ENCODE measurements around the gene GSK3A.

Gene GSK3A

DNA sequence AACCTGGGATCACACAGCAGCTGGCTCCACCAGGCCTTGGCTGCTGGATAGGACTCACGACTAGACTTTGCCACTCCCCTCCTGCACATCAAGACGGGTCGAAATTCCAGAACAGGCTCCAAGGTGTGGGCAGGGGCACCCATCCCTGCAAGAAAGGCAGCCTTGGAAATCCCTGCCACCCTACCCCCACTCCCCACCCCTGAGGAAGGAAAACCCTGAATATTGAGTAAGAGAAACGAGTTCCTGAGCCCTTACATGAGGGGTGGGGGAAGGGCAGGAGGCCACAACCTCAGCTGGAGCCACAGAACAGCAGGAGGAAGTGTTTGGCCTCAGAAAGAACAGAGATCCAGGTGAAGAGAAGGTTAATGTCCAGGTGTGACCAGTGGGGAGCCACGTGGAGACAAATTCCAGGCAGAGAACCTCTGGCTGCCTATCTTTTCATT lies 45.0 kb downstream of the GSK3A start:
- no peak for DNase-seq

DNA sequence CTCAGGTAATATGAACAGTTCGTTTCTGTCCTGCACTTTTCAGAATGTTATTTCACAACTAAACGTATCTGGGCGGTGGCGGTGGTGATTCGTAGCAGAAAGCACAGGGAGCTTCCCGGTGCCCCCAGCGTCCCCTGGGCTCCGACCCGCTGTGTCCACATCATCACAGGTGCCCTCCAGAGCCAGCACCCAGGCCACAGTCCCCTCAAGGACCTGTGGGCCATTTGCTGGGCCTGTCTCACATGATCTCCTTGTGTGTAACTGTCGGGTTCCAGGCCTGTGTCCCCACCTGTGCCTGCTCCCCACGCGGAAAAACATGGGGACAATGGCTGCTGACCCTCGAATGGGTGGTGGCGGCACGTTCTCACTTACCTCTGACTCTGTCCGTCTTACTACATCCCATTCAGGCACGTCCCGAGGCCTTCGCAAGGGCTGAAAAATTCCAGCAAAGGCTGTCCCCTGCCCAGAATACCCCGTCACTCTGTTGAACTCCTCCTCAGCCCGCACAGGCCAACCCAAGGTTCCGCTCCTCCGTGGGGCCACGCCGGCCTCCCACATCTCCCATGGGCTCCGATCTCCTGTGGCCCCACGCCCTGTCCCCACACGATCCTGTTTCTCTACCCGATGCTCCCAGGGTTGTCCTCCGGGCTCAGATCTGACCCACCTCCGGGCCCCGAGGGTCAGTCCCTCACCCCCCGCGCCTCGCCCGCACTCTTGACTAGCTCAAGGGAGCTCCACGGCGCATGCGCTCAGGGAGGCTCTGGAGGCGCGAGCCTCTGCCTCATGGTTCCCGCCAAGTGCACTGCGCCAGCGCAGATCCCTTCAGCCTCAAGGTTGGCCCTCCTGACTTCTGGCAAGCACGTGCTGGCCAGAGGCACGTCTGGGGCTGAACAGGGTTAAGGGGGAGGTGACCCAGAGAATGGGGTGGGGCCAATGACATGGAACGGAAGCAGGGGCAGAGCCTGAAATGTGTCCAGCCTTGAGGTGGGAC lies 46.1 kb downstream of the GSK3A start:
- DNase-seq: no peak

DNA sequence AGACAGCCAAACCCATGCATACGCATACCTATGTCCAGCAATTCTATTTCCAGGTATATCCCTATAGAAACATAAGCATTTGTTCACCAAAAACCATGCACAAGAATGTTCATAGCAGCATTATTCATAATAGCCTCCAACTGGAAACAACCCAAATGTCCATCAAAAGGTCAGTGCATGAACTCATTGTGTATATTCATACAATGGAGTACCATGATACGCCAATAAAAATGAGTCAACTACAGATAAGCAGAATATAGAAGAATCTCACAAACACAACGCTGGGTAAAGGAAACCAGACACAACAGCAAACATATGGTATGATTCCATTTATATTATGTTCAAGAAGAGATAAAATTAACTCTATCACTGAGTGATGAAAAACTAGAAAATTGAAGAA lies 48.7 kb downstream of the GSK3A start:
- no peak for DNase-seq

DNA sequence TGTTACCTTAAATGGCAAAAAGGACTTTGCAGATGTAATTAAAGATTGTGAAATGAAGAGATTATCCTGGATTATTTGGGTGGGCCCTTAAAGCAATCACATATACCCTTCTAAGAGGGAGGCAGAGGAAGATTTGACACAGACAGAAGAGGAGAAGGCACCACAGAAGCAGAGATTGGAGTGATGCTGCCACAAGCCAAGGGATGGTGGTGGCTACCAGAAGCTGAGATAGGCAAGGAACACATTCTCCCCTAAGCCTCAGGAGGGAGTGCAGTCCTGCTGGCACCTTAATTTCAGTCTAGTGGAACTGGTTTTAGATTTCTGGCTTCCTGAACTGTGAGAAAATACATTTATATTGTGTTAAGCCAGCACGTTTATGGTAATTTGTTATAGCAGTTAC lies 49.1 kb downstream of the GSK3A start:
- no peak for DNase-seq

DNA sequence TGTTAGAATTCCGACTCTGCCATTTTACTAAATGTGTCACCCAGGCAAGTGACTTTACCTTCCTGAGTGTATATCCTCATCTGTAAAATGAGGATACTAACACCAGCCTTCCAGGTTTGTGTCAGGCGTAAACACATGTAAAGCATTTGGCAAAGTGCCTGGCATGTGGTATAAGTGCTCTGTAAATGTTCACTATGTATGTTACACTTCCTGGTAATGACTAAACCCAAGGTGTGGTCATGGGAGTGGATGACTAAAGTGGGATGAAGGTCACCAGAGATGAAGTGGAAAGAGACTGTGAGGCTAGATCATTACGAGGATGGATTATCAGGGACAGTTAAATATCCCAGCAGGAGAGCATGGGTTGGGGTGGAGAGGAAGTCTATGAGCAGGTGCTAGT lies 50.5 kb downstream of the GSK3A start:
- no peak for DNase-seq

DNA sequence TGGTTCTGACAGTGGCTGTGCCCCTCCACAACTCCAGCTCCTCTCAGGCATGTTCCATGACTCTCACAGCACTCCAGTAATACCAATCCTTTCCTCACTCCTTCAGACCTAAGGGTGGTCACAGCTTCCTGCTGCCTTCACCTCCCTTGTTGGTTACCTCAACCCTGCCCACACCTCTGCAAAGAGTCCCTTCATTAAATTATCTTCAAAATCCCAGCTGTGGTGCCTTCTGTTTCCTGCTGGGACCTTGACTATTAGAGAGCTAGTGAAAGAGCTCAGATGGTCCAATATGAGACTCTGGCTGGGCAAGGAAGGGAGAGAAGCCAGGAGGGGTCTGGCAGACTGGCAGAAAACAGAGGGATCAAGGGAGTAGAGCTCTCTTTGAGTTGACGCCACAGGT lies 51.1 kb downstream of the GSK3A start:
- DNase-seq: no peak

DNA sequence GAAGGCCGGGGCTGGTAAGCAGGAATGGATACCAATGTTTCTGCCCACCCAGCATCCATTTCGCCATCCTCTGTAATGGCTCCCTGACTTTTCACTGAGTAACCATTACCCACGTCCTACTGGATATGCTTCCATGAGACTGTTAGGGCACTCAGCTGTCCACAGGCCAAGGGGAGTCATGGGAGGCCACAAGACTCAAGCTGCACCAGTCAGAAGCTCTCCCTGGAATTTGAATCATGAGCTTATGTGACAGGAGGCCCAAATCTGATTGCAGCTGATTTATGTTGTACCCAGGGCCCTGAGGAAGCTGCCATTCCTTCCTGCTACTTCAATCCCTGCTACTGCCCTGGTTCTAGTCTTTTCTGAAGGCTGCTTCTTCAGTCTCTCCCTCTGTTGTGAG lies 53.3 kb downstream of the GSK3A start:
- DNase-seq: no peak

DNA sequence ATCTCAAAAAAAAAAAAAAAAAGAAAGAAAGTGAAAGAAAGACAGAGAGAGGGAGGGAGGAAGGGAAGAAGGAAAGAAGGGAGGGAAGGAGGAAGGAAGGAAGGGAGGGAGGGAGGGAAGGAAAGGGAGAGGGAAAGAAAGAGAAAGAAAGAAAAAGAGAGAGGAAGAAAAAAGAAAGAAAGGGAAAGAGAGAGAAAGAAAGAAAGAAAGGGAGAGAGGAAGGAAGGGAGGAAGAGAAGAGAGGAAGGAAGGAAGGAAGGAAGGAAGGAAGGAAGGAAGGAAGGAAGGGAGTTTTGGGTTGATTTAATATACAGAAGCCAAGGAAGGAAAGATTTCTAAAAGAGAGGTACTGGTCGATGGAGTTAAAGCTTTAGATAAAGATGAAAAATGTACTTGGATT lies 53.7 kb downstream of the GSK3A start:
- no peak for DNase-seq

DNA sequence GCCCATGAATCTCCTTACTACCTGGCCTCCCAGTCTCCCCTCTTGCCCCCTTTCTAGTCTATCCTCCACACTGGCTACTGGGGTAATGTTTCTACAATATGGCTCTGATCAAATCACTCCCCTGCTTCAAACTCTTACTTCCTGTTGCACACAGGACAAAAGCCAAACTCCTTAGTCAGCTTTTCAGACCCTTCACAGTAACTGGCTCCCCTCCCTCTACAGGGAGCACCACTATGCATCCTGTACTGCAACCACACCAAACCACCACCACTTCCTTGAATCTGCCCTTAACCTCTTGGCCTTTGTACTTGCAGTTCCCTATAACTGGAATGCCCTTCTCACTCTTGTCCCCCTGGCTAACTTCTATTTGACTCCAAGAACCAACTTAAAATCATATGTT lies 57.1 kb downstream of the GSK3A start:
- peak in 1 of 2 donors; percentile 6 for DNase-seq

DNA sequence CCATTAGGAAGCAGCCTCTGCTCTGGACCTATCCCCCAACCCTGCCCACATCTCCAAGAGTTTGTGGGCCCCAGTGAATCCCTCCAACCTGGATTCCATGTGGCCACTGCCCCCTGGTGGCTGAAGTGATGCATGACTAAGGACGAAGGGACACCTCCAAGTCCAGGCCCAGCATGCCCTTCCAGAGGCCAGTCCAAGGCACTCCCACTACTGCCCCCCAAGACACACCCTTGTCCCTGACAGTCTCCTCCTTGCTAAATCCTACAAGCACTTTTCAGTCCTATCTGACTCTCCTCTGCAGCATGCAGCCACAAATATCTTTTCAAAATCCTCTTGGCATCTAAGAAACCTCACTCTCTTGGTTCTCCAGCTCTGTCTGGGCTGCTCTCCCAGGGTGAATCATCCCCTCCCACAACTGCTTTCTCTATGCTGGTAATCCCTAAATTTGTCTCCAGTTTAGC lies 58.0 kb downstream of the GSK3A start:
- peak; percentile 54 to 62 for DNase-seq
